ENCODE results near the gene RET. TPM values are rescaled to one million over a fixed set of nuclear protein-coding genes. Genes with fewer than 3 reads are reported as not detected.

Gene RET
- total RNA-seq, 1 experiment from 2014 or later, result 81.1 TPM

DNA sequence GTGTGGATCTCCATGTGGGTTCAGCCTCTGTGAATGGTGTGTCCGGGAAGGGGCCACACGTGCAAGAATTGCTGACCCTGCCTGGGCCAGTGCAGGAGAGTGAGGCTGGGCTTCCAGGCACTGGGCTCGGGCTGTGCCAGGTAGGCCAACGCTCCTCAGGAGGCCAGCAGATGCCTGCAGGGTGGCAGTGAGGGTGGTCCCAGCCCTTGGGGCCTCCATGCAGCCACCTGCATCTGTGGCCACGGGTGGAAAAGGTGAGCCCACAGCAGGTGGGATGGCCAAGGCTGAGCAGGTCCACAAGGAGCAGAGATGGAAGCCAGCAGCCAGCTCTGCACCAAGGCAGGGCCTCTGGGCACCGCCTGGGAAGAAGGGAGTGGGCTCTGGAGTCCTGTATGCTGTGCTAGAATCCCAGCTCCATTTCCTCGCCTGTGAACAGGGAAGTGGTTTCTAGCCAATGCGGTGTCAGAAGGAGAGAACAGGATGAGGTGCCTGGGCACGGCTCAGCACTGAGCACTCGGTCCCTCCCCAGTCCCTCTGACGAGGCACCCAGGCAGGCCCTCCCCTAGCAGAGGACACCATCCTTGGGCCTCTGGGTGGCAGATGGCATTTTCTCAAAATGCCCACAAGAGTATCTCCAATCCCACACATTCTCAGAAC lies 31.1 kb upstream of the RET start:
- POLR2A ChIA-PET, result no interaction called here
- no peak overlapping the region; the same call in 1 of the 2 replicates for H3K27ac ChIP-seq (ENCODE audit: low read length)
- peaks cover 34% of the 10 kb centered on the region for H3K4me1 ChIP-seq (ENCODE audit: control insufficient read depth, insufficient read depth, low read length)

DNA sequence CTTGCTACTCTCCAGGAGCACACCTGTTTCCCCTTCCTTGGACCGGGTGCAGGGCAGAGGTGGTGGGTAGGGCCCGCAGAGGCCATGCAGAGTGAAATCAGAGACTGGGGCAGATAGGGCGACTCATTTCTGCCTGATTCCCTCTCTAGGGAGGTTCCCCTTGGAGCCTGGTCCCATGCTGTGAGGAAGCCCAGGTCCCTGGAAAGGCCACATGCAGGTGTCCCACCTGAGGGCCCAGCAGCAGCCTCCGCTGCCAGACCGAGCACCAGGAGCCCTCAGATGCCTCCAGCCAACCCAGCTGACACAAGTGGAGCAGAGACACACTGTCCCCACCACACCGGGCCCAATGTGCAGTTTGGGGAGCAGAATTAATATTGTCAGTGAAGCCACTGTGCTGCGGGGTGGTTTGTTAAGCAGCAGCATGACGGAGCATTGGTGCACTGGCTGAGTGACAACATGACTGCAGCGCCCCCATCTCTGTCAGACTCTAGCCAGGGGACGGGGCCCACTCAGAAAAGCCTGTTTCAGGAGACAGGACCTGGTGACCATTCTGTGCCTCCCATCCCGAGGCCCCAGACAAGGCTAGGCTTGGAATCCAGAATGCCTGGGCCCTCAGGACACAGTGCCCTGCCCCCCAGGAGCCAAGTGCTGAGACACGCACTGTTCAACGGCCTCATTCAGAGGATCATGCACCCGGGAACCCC lies 30.4 kb upstream of the RET start:
- Histone ChIP-seq H3K36me3 (ENCODE audit: control insufficient read depth, insufficient read depth, low read length) (no peaks in the 10 kb centered on the region), H3K4me1 (ENCODE audit: control insufficient read depth, insufficient read depth, low read length) (peaks cover 34% of the 10 kb centered on the region), H3K27me3 (ENCODE audit: control insufficient read depth, insufficient read depth, low read length) (no peaks in the 10 kb centered on the region; the same call in 1 of the 2 replicates), H3K27ac (ENCODE audit: low read length) (no peak overlapping the region), H3K4me3 (ENCODE audit: low read depth in 2 of 2, low read length in 2 of 2) (no peak overlapping the region), H3K9me3 (ENCODE audit: control insufficient read depth, insufficient read depth, low read depth, low read length) (no peaks in the 10 kb centered on the region)
- CTCF ChIA-PET, result no interaction called here
- in situ Hi-C loops (cut with HindIII; ENCODE audit: low pct_unique_long_range_greater_than_20kb, low sequenced_read_pairs), result no loop called here
- intact Hi-C loops (cut with micrococcal nuclease; ENCODE audit: unreplicated experiment), result no loop called here
- TF ChIP-seq SIN3A (IDR thresholded peaks at IDR 0.05; ENCODE audit: borderline replicate concordance, insufficient read depth, low read depth, low read length) (no peak), POLR2AphosphoS5 (IDR thresholded peaks at IDR 0.05; ENCODE audit: low read depth, low read length) (no peak), TCF7L2 (IDR thresholded peaks at IDR 0.05; ENCODE audit: low read depth, low read length) (no peak), REST (IDR thresholded peaks at IDR 0.05; ENCODE audit: insufficient read depth in 1 of 2, low read depth in 2 of 2, low read length in 1 of 2) (no peak)
- TF ChIP-seq, protein P1, sequence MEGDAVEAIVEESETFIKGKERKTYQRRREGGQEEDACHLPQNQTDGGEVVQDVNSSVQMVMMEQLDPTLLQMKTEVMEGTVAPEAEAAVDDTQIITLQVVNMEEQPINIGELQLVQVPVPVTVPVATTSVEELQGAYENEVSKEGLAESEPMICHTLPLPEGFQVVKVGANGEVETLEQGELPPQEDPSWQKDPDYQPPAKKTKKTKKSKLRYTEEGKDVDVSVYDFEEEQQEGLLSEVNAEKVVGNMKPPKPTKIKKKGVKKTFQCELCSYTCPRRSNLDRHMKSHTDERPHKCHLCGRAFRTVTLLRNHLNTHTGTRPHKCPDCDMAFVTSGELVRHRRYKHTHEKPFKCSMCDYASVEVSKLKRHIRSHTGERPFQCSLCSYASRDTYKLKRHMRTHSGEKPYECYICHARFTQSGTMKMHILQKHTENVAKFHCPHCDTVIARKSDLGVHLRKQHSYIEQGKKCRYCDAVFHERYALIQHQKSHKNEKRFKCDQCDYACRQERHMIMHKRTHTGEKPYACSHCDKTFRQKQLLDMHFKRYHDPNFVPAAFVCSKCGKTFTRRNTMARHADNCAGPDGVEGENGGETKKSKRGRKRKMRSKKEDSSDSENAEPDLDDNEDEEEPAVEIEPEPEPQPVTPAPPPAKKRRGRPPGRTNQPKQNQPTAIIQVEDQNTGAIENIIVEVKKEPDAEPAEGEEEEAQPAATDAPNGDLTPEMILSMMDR (IDR thresholded peaks at IDR 0.05), result no peak
- no peak for DNase-seq (ENCODE audit: low read depth, low spot score)
- no peak for ATAC-seq
- POLR2A ChIA-PET, result no interaction called here
- no TSS peak for BruUV-seq (replicated peaks)

More for the DNA sequence above, 31.1 kb upstream of the RET start:
- TF ChIP-seq TCF7L2 (IDR thresholded peaks at IDR 0.05; ENCODE audit: low read depth, low read length), result no peak
- TF ChIP-seq SIN3A (IDR thresholded peaks at IDR 0.05; ENCODE audit: borderline replicate concordance, insufficient read depth, low read depth, low read length), result no peak
- TF ChIP-seq, protein P1 (IDR thresholded peaks at IDR 0.05), result no peak
- no peak for TF ChIP-seq POLR2AphosphoS5 (IDR thresholded peaks at IDR 0.05; ENCODE audit: low read depth, low read length)
- no peak for TF ChIP-seq REST (IDR thresholded peaks at IDR 0.05; ENCODE audit: insufficient read depth in 1 of 2, low read depth in 2 of 2, low read length in 1 of 2)
- no peaks in the 10 kb centered on the region for H3K36me3 ChIP-seq (ENCODE audit: control insufficient read depth, insufficient read depth, low read length)
- BruUV-seq (replicated peaks), result no TSS peak
- H3K9me3 ChIP-seq (ENCODE audit: control insufficient read depth, insufficient read depth, low read depth, low read length), result no peaks in the 10 kb centered on the region
- in situ Hi-C loops (cut with HindIII; ENCODE audit: low pct_unique_long_range_greater_than_20kb, low sequenced_read_pairs), result no loop called here
- DNase-seq (ENCODE audit: low read depth, low spot score) (no peak), ATAC-seq (no peak)
- CTCF ChIA-PET, result no interaction called here
- H3K27me3 ChIP-seq (ENCODE audit: control insufficient read depth, insufficient read depth, low read length), result no peaks in the 10 kb centered on the region; the same call in 1 of the 2 replicates
- intact Hi-C loops (cut with micrococcal nuclease; ENCODE audit: unreplicated experiment), result no loop called here
- no peak overlapping the region for H3K4me3 ChIP-seq (ENCODE audit: low read depth in 2 of 2, low read length in 2 of 2)

Measured in Panc1 (cell line).